ENCODE results near the gene RNFT2.

RNFT2 gene

GRCh38 chr12:116737774-116738657, at the start of gene RNFT2, which contains the start of gene SPRING1:
Gene RNFT2 (plus strand): TSS chr12:116738315. CDS start chr12:116740498, 2,183 bp downstream.
Gene SPRING1 (minus strand): TSS chr12:116738069. CDS start chr12:116737900, 169 bp downstream.
- peak; percentile 100 for DNase-seq

- DNase-seq = peak; percentile 86
Measured at GRCh38 chr12:116689521-116689920, 48.6 kb upstream of the RNFT2 start.

- DNase-seq = peak; percentile 67
Measured at GRCh38 chr12:116689979-116690744, 48.0 kb upstream of the RNFT2 start.

- DNase-seq = no peak
Measured at GRCh38 chr12:116691205-116691604, 46.9 kb upstream of the RNFT2 start.

- no peak for DNase-seq
Measured at GRCh38 chr12:116691636-116692035, 46.5 kb upstream of the RNFT2 start.

GRCh38 chr12:116692605-116693004, 45.5 kb upstream of the RNFT2 start:
- no peak for DNase-seq

- peak; percentile 52 for DNase-seq
Measured at GRCh38 chr12:116693286-116694227, 44.6 kb upstream of the RNFT2 start.

GRCh38 chr12:116694653-116695463, 43.3 kb upstream of the RNFT2 start:
- DNase-seq = no peak

GRCh38 chr12:116695464-116695725, 42.7 kb upstream of the RNFT2 start:
- DNase-seq = no peak

- DNase-seq = peak; percentile 76
Measured at GRCh38 chr12:116697305-116697704, 40.8 kb upstream of the RNFT2 start.

- DNase-seq = no peak
Measured at GRCh38 chr12:116697716-116698115, 40.4 kb upstream of the RNFT2 start.

- DNase-seq = no peak
Measured at GRCh38 chr12:116698116-116698515, 40.0 kb upstream of the RNFT2 start.

GRCh38 chr12:116698554-116699075, 39.5 kb upstream of the RNFT2 start:
- DNase-seq = no peak

GRCh38 chr12:116700066-116700465, 38.0 kb upstream of the RNFT2 start:
- DNase-seq = no peak

- DNase-seq = no peak
Measured at GRCh38 chr12:116701432-116701831, 36.7 kb upstream of the RNFT2 start.

- DNase-seq = peak; percentile 81
Measured at GRCh38 chr12:116703214-116703795, 34.8 kb upstream of the RNFT2 start.

GRCh38 chr12:116707751-116708150, 30.4 kb upstream of the RNFT2 start:
- no peak for DNase-seq

GRCh38 chr12:116708826-116709756, 29.0 kb upstream of the RNFT2 start:
- peak; percentile 86 for DNase-seq

GRCh38 chr12:116709768-116710167, 28.3 kb upstream of the RNFT2 start:
- no peak for DNase-seq
